ENCODE measurements around the gene FAM72B.
"Not testable (repeated sequence)": the region's sequence is repeated elsewhere in the genome, so short reads cannot be mapped to it uniquely, and the experiment has no call there.

DNA sequence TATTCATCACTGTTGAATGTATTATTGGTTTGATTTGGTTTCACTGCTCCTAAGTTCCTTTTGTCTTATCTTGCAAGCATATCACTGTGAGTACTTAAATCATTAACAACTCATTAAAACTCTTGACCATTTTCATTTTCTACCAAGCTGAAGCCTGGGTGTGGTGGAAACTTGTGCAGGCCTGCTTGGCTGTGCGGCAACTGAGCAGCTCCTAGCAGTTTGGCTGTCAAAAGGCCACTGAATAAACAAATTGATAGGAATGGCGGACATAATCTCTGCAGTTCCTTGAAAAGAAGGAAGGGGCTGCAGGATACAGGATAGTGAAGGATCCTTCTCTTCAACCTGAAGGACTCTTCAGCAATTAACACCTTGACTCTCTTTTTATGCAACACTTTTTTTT, 26.6 kb upstream of the FAM72B start:
- TF ChIP-seq, protein P1, sequence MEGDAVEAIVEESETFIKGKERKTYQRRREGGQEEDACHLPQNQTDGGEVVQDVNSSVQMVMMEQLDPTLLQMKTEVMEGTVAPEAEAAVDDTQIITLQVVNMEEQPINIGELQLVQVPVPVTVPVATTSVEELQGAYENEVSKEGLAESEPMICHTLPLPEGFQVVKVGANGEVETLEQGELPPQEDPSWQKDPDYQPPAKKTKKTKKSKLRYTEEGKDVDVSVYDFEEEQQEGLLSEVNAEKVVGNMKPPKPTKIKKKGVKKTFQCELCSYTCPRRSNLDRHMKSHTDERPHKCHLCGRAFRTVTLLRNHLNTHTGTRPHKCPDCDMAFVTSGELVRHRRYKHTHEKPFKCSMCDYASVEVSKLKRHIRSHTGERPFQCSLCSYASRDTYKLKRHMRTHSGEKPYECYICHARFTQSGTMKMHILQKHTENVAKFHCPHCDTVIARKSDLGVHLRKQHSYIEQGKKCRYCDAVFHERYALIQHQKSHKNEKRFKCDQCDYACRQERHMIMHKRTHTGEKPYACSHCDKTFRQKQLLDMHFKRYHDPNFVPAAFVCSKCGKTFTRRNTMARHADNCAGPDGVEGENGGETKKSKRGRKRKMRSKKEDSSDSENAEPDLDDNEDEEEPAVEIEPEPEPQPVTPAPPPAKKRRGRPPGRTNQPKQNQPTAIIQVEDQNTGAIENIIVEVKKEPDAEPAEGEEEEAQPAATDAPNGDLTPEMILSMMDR (IDR thresholded peaks at IDR 0.05), result not testable (repeated sequence)
- not testable (repeated sequence) for TF ChIP-seq POLR2A, POLR2AphosphoS5 (IDR thresholded peaks at IDR 0.05)

Measured in sigmoid colon (tissue), 4 donors.